AG09319 (cell line): ENCODE measurements around the gene MMP19.

Source experiments
- DNase-seq: peaks from one replicate; pipeline ENCODE4 v3.0.0-alpha.2; 2010; ENCODE audit warnings: low read depth; ENCODE audit errors: extremely low read depth
- CTCF ChIP-seq: IDR thresholded peaks from 2 replicates; pipeline ENCODE4 v1.5.1; 2011; ENCODE audit warnings: low read depth, mild to moderate bottlenecking, inconsistent platforms, low read length, moderate library complexity

MMP19 gene

GRCh38 chr12:55849616-55850343 lies 7.0 kb upstream of the MMP19 start:
- no peak for TF ChIP-seq CTCF
- DNase-seq: no peak

GRCh38 chr12:55847603-55848291 lies 5.0 kb upstream of the MMP19 start:
- TF ChIP-seq CTCF: no peak
- peak; percentile 99 for DNase-seq

GRCh38 chr12:55847033-55847432 lies 4.3 kb upstream of the MMP19 start:
- no peak for TF ChIP-seq CTCF
- DNase-seq: peak; percentile 28

GRCh38 chr12:55845785-55846496 lies 3.2 kb upstream of the MMP19 start:
- no peak for TF ChIP-seq CTCF
- DNase-seq: no peak

GRCh38 chr12:55845361-55845760 lies 2.6 kb upstream of the MMP19 start:
- TF ChIP-seq CTCF: no peak
- DNase-seq: no peak

- no peak for TF ChIP-seq CTCF
- no peak for DNase-seq
Observed at GRCh38 chr12:55844961-55845360, 2.2 kb upstream of the MMP19 start.

GRCh38 chr12:55843431-55843830 lies 695 bp upstream of the MMP19 start:
- no peak for TF ChIP-seq CTCF
- no peak for DNase-seq
